Neural progenitor cell (in vitro differentiated cells): ENCODE measurements around the gene FANCC. TPM values are rescaled to one million over a fixed set of nuclear protein-coding genes. Genes with fewer than 3 reads are reported as not detected.

Experiments
- DNase-seq: peaks from one replicate; pipeline ENCODE4 v3.0.0-alpha.2; 2016; ENCODE audit warnings: low spot score
- H2AFZ ChIP-seq: fragments of 200-600 bp; sonication (generic); replicated peaks from 2 replicates; pipeline ENCODE4 v1.6.1; 2016; ENCODE audit warnings: antibody characterized with exemption
- H3F3A ChIP-seq: fragments of 200-600 bp; sonication (generic); 2 replicates; pipeline ENCODE4 v1.6.1; 2016; ENCODE audit warnings: antibody characterized with exemption, low read depth
- H3K27ac ChIP-seq: fragments of 200-600 bp; sonication (generic); 2 replicates; pipeline ENCODE4 v1.5.1; 2016; ENCODE audit warnings: mild to moderate bottlenecking
- H3K27me3 ChIP-seq: fragments of 200-600 bp; sonication (generic); 2 replicates; pipeline ENCODE4 v1.6.1; 2016; ENCODE audit warnings: mild to moderate bottlenecking, moderate library complexity
- H3K36me3 ChIP-seq: fragments of 200-600 bp; sonication (generic); 2 replicates; pipeline ENCODE4 v1.5.1; 2016
- H3K4me1 ChIP-seq: fragments of 200-600 bp; sonication (generic); 2 replicates; pipeline ENCODE4 v1.6.1; 2016; ENCODE audit warnings: mixed run types
- H3K4me2 ChIP-seq: fragments of 200-600 bp; sonication (generic); 2 replicates; pipeline ENCODE4 v1.6.1; 2016
- H3K4me3 ChIP-seq: fragments of 200-600 bp; sonication (generic); 2 replicates; pipeline ENCODE4 v1.5.1; 2016
- H3K79me2 ChIP-seq: fragments of 200-600 bp; sonication (generic); 2 replicates; pipeline ENCODE4 v1.6.1; 2016; ENCODE audit warnings: low read depth
- H3K9ac ChIP-seq: fragments of 200-600 bp; sonication (generic); 2 replicates; pipeline ENCODE4 v1.6.1; 2016
- H3K9me3 ChIP-seq: fragments of 200-600 bp; sonication (generic); 2 replicates; pipeline ENCODE4 v1.5.1; 2016; ENCODE audit warnings: low read depth
- H4K20me1 ChIP-seq: fragments of 200-600 bp; sonication (generic); 2 replicates; pipeline ENCODE4 v1.6.1; 2016; ENCODE audit warnings: low read depth
- H3K27ac Mint-ChIP-seq: 3 replicates; pipeline ENCODE4 v1.8.0; 2021; ENCODE audit warnings: mixed read lengths
- H3K27me3 Mint-ChIP-seq: 2 replicates; pipeline ENCODE4 v1.8.0; 2022; ENCODE audit warnings: low read depth, mild to moderate bottlenecking, inconsistent platforms, moderate library complexity, mixed read lengths; ENCODE audit not compliant: insufficient read depth
- H3K36me3 Mint-ChIP-seq: 3 replicates; pipeline ENCODE4 v1.8.0; 2021; ENCODE audit warnings: mixed read lengths
- H3K4me1 Mint-ChIP-seq: 3 replicates; pipeline ENCODE4 v1.8.0; 2021; ENCODE audit warnings: mixed read lengths
- H3K4me3 Mint-ChIP-seq: 3 replicates; pipeline ENCODE4 v1.8.0; 2021; ENCODE audit warnings: mild to moderate bottlenecking, moderate library complexity, mixed read lengths
- H3K9me3 Mint-ChIP-seq: 3 replicates; pipeline ENCODE4 v1.8.0; 2020; ENCODE audit warnings: mixed read lengths
- EZH2 ChIP-seq: fragments of 200-600 bp; sonication (generic); IDR thresholded peaks from 2 replicates; pipeline ENCODE4 v1.6.1; 2017; ENCODE audit warnings: antibody characterized with exemption, mild to moderate bottlenecking, moderate library complexity
- EZH2phosphoT487 ChIP-seq: fragments of 200-600 bp; sonication (generic); IDR thresholded peaks from 2 replicates; pipeline ENCODE4 v1.6.1; 2017; ENCODE audit warnings: antibody characterized with exemption
- total RNA-seq: library from RNA; depleted of rRNA; stranded (reverse); fragments of >200 nt; gene quantifications from 2 replicates; pipeline ENCODE4 v1.2.3, GENCODE V29; 2015; ENCODE audit warnings: low replicate concordance
- TF ChIP-seq, protein P1 (sequence below): fragments of 200-600 bp; sonication (generic); IDR thresholded peaks from 2 replicates; pipeline ENCODE4 v1.5.1; 2017; ENCODE audit warnings: antibody characterized with exemption, mild to moderate bottlenecking

FANCC gene
- total RNA-seq, 1 donor from 2014 or later: 49.6 TPM

DNA sequence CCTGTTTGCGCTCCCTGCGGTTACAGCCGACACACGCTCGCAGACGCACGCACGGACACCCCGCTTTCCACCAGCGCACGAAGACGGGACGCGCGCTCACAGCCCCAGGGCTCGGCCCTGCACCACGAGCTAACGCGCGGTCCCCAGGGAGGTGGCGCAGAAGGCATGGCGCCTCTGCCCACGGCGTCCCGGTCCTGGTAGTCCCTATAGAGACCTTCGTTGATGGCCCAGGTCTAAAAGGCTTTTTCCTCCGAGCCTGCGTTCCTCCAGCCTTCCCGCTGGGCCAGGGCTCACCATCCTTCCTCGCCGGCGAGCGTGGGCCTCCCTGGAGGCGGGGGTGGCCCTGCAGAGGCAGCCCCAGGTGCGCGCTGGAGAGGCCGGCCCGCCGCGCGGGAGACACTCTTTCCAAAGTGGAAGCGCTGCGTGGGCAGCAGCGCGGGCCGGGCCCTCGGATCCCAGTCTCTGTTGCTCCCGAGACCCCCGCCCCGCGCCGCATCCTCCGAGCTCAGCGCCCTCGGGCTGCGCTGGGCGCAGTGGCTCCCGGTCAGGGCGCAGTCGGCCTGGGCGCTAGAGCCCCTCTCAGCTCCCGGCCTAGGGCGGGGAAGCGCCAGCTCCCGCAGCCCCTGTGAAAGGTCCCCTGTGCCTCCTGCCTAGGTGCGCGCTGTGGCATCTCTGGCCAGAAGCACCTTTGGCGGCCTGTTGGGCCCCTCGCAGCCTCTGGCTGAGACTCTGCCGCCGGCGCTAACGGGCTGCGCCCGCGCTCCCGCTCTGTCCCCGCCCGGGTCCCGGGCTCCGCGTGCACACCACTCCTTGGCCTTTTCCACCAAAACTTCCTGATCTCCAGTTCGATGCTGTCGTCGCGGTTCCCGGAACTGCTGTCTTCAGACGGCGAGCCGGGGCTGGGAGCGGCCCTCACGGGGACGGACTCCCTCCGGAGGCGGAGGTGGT lies 31.9 kb upstream of the FANCC start:
- peak overlapping the region; percentile 80 for H3K4me2 ChIP-seq
- Mint-ChIP-seq H3K27ac (no peak overlapping the region), H3K27me3 (peaks cover 20% of the 10 kb centered on the region), H3K9me3 (peaks cover 32% of the 10 kb centered on the region), H3K36me3 (peaks cover 3% of the 10 kb centered on the region), H3K4me3 (no peak overlapping the region), H3K4me1 (no peaks in the 10 kb centered on the region)
- peak overlapping the region; percentile 100 for H2AFZ ChIP-seq
- no peak overlapping the region for H3K9ac ChIP-seq
- TF ChIP-seq, protein P1, sequence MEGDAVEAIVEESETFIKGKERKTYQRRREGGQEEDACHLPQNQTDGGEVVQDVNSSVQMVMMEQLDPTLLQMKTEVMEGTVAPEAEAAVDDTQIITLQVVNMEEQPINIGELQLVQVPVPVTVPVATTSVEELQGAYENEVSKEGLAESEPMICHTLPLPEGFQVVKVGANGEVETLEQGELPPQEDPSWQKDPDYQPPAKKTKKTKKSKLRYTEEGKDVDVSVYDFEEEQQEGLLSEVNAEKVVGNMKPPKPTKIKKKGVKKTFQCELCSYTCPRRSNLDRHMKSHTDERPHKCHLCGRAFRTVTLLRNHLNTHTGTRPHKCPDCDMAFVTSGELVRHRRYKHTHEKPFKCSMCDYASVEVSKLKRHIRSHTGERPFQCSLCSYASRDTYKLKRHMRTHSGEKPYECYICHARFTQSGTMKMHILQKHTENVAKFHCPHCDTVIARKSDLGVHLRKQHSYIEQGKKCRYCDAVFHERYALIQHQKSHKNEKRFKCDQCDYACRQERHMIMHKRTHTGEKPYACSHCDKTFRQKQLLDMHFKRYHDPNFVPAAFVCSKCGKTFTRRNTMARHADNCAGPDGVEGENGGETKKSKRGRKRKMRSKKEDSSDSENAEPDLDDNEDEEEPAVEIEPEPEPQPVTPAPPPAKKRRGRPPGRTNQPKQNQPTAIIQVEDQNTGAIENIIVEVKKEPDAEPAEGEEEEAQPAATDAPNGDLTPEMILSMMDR: no peak
- TF ChIP-seq EZH2phosphoT487: peak; percentile 76
- TF ChIP-seq EZH2: peak; percentile 95
- H3K9me3 ChIP-seq: no peaks in the 10 kb centered on the region
- H3F3A ChIP-seq: peaks cover 11% of the 10 kb centered on the region
- no peaks in the 10 kb centered on the region for H3K36me3 ChIP-seq
- H3K4me3 ChIP-seq: peak overlapping the region; percentile 41
- H3K27me3 ChIP-seq: peaks cover 47% of the 10 kb centered on the region
- DNase-seq: peak; percentile 59
- no peaks in the 10 kb centered on the region for H3K79me2 ChIP-seq
- no peaks in the 10 kb centered on the region for H3K4me1 ChIP-seq
- H4K20me1 ChIP-seq: no peaks in the 10 kb centered on the region
- no peak overlapping the region for H3K27ac ChIP-seq

DNA sequence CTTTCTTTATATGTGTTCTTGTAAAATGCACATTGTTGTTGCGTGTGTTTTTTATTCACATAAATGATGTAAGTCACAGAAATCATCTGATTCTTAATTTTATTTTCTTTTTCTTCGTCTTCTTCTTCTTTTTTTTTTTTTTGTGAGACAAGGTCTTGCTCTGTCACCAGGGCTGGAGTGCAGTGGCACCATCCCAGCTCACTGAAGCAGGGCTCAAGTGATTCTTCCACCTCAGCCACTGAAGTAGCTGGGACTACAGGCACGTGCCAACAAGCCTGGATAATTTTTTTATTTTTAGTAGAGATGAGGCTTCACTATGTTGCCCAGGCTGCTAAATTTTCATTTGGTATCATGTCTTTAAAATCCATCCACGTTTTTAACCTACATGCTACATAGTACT lies 28.5 kb upstream of the FANCC start:
- H3K4me3 ChIP-seq: no peak overlapping the region
- Mint-ChIP-seq H3K4me1 (peaks cover 17% of the 10 kb centered on the region), H3K27ac (no peak overlapping the region), H3K36me3 (peaks cover 1% of the 10 kb centered on the region), H3K27me3 (peaks cover 21% of the 10 kb centered on the region), H3K4me3 (no peak overlapping the region), H3K9me3 (peaks cover 29% of the 10 kb centered on the region)
- peaks cover 18% of the 10 kb centered on the region for H3F3A ChIP-seq
- H4K20me1 ChIP-seq: no peaks in the 10 kb centered on the region
- no peak overlapping the region for H3K27ac ChIP-seq
- H3K36me3 ChIP-seq: no peaks in the 10 kb centered on the region
- H2AFZ ChIP-seq: no peak overlapping the region
- TF ChIP-seq, protein P1: no peak
- TF ChIP-seq EZH2phosphoT487: no peak
- TF ChIP-seq EZH2: no peak
- no peaks in the 10 kb centered on the region for H3K9me3 ChIP-seq
- no peak overlapping the region for H3K9ac ChIP-seq
- no peaks in the 10 kb centered on the region for H3K79me2 ChIP-seq
- no peak overlapping the region for H3K4me2 ChIP-seq
- peaks cover 16% of the 10 kb centered on the region for H3K4me1 ChIP-seq
- DNase-seq: no peak
- H3K27me3 ChIP-seq: peaks cover 42% of the 10 kb centered on the region

DNA sequence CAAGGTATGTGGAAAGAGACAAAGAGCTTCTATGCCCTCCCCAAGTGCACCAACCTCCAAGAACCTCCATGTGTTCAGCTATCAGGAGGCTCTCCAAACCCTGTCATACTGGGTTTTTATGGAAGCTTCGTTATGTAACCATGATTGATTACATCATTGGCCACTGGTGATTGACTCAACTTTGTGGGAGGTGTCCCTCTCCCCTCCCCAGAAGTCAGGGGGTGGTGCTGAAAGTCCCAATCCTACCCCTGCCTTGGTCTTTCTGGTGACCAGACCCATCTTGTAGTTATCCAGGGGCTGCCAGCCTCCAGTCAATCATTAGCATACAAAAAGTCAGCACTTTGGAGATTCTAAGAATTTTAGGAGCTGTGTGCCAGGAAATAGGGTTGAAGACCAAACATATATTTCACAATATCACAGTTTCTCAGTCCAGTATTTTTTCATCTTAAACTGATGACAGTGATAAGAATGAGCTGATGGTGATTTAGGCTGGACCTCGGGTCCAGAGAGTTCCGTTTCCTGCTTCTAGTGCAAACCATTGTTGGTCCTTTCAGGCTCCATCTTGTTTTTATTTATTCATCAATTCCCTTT lies 27.3 kb upstream of the FANCC start:
- H2AFZ ChIP-seq: no peak overlapping the region
- H3K4me3 Mint-ChIP-seq: no peak overlapping the region

More for the DNA sequence above, 27.3 kb upstream of the FANCC start:
- Histone ChIP-seq H3K27ac (no peak overlapping the region), H3K36me3 (no peaks in the 10 kb centered on the region), H3K9me3 (no peaks in the 10 kb centered on the region), H4K20me1 (no peaks in the 10 kb centered on the region), H3K27me3 (peaks cover 30% of the 10 kb centered on the region), H3F3A (peaks cover 11% of the 10 kb centered on the region), H3K4me3 (no peak overlapping the region), H3K79me2 (no peaks in the 10 kb centered on the region), H3K9ac (no peak overlapping the region), H3K4me2 (no peak overlapping the region), H3K4me1 (peaks cover 16% of the 10 kb centered on the region)
- no peak for DNase-seq
- Mint-ChIP-seq H3K36me3 (no peaks in the 10 kb centered on the region), H3K27me3 (peaks cover 12% of the 10 kb centered on the region), H3K27ac (no peak overlapping the region), H3K4me1 (peaks cover 17% of the 10 kb centered on the region), H3K9me3 (peaks cover 17% of the 10 kb centered on the region)
- TF ChIP-seq EZH2phosphoT487 (no peak), EZH2 (no peak)
- TF ChIP-seq, protein P1: no peak
